Chondrocyte (in vitro differentiated cells): ENCODE measurements around the gene ANO9. TPM values are rescaled to one million over a fixed set of nuclear protein-coding genes. Genes with fewer than 3 reads are reported as not detected.
A peak's percentile ranks its signal among the peaks of the same experiment; 100 is the strongest.

Experiments used
- DNase-seq: peaks from one replicate; pipeline ENCODE4 v3.0.0; 2021; ENCODE audit warnings: mixed read lengths, low spot score
- H3K27ac Mint-ChIP-seq: one replicate; pipeline ENCODE4 v1.8.0; 2021; ENCODE audit warnings: mild to moderate bottlenecking, moderate library complexity, mixed read lengths; ENCODE audit not compliant: unreplicated experiment
- H3K27me3 Mint-ChIP-seq: 2 replicates; pipeline ENCODE4 v1.8.0; 2021; ENCODE audit warnings: low read depth, mixed read lengths
- H3K36me3 Mint-ChIP-seq: 2 replicates; pipeline ENCODE4 v1.8.0; 2021; ENCODE audit warnings: low read depth, mixed read lengths
- H3K4me1 Mint-ChIP-seq: 2 replicates; pipeline ENCODE4 v1.8.0; 2021; ENCODE audit warnings: low read depth, mild to moderate bottlenecking, mixed read lengths
- H3K4me3 Mint-ChIP-seq: one replicate; pipeline ENCODE4 v1.8.0; 2021; ENCODE audit warnings: mild to moderate bottlenecking, moderate library complexity, mixed read lengths; ENCODE audit not compliant: unreplicated experiment
- H3K9me3 Mint-ChIP-seq: 2 replicates; pipeline ENCODE4 v1.8.0; 2021; ENCODE audit warnings: low read depth, mixed read lengths
- total RNA-seq: library from RNA; stranded (reverse); gene quantifications from 3 replicates; pipeline ENCODE4 v1.2.1, GENCODE V29; 2021
- TF ChIP-seq, protein P1 (sequence below): fragments of 200-600 bp; sonication (generic); IDR thresholded peaks from 2 replicates; pipeline ENCODE4 v1.5.0; 2021; ENCODE audit warnings: antibody characterized with exemption, mild to moderate bottlenecking, moderate library complexity

ANO9 gene
- total RNA-seq, 1 donor from 2014 or later: not detected

DNA sequence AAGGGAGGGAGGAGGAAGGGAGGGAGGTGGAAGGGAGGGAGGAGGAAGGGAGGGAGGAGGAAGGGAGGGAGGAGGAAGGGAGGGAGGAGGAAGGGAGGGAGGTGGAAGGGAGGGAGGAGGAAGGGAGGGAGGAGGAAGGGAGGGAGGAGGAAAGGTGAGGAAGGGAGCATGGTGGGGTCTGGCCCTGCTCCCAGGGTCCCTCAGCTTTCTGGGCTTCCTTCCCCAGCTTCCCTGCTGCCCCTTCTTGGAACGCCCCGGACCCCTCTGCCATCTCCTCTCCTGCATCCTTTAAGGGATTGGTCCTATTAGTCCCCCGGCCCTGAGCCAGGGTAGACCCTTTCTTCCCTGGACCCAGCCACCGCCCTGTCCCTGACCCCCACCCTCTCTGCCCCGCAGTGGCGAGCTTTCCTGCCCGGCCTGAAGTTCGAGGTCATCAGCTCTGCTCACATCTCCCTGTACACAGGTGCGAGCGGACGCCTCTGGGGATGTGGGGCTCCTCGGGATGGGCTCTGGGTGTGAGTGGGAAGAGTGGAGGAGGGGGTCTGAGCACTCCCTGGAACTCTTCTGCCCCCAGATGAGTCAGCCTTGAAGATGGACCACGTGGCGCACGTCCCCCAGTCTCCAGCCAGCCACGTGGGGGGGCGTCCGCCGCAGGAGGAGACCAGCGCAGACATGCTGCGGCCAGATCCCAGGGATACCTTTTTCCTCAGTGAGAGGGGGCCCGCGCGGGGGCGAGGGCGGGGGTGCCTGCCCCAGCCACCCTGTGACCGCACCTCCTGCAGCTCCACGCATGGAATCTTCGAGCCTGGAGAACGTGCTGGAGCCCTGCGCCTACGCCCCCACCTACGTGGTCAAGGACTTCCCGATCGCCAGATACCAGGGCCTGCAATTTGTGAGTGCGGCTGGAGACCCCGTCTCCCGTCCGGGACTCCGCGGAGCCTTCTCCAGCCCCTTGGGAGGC is 66.5 kb downstream of the ANO9 start:
- H3K4me1 Mint-ChIP-seq: peaks cover 7% of the 10 kb centered on the region
- H3K9me3 Mint-ChIP-seq: no peaks in the 10 kb centered on the region
- no peak overlapping the region for H3K27ac Mint-ChIP-seq
- DNase-seq: no peak
- peaks cover 6% of the 10 kb centered on the region for H3K36me3 Mint-ChIP-seq
- H3K4me3 Mint-ChIP-seq: no peak overlapping the region
- TF ChIP-seq, protein P1, sequence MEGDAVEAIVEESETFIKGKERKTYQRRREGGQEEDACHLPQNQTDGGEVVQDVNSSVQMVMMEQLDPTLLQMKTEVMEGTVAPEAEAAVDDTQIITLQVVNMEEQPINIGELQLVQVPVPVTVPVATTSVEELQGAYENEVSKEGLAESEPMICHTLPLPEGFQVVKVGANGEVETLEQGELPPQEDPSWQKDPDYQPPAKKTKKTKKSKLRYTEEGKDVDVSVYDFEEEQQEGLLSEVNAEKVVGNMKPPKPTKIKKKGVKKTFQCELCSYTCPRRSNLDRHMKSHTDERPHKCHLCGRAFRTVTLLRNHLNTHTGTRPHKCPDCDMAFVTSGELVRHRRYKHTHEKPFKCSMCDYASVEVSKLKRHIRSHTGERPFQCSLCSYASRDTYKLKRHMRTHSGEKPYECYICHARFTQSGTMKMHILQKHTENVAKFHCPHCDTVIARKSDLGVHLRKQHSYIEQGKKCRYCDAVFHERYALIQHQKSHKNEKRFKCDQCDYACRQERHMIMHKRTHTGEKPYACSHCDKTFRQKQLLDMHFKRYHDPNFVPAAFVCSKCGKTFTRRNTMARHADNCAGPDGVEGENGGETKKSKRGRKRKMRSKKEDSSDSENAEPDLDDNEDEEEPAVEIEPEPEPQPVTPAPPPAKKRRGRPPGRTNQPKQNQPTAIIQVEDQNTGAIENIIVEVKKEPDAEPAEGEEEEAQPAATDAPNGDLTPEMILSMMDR: no peak
- H3K27me3 Mint-ChIP-seq: no peaks in the 10 kb centered on the region

DNA sequence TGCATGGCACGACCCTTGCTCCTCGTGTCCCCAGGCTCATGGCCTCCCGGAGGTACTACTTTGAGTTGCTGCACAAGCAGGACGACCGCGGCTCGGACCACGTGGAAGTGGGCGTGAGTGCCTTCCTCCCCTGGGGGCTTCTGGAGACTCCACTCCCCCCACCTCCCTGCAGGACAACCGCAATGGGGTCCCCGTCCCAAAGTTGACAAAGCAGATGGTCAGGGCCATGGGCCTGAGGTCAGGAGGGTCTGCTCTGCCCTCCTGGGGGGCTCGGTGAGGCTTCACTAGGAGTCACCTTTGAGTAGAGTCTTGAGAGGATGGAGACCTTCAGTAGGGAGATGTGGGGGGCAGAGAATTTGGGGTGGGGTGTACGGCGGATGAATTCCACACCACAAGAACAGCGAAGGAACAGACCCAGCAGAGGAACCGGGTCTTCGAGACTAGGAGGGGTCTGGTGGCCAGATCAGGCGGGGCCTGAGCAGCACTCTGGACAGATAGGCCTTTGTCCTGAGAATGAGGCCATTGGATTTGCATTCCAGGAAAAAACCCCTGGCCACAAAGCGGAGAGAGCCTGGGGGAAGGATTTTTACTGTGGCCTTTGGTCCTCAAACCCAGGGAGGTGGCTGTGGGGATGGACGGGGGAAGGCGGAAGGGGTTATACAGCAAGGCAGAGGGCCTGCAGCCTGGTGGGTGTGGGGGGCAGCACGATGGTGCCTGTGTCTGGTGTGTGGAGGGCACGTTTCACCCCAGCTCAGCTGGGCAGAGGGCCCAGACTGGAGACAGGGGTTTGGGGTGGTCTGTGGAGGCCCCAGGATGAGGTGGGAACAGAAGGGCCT is 67.9 kb downstream of the ANO9 start:
- no peak overlapping the region for H3K27ac Mint-ChIP-seq

DNA sequence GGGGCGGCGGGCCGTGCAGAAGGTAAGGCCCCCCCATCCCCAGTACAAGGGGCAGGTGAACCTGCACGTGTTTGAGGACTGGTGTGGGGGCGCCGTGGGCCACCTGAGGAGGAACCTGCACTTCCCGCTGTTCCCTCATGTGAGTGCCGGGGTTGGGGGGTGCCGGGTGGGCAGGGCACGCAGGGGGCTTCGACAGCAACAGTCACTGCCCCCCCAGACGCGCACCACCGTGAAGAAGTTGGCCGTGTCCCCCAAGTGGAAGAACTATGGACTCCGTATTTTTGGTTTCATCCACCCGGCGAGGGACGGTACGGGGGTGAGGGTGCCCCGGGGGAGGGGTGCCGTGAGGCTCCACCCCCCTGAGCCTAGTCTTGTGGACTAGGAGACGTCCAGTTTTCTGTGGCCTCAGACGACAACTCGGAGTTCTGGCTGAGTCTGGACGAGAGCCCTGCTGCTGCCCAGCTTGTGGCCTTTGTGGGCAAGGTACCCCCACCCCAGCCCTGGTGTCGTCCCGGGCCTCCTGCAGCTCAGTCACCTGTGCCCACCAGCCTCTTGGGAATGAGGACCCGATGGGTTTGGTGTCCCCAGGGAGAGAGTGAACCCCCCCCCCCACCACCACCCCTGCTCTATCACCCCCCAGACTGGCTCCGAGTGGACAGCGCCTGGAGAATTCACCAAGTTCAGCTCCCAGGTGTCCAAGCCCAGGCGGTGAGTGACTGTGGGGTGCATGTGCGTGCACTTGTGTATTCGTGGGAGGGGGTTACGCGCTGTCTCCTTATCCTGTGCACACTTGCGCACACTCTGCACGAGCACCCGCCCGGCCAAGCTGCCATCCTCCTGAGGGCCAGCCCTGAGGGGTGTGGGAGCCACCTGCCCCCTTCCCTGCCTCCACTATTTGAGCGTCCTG is 68.7 kb downstream of the ANO9 start:
- H3K4me1 Mint-ChIP-seq: peaks cover 17% of the 10 kb centered on the region
- peak; percentile 91 for DNase-seq
- H3K36me3 Mint-ChIP-seq: peaks cover 5% of the 10 kb centered on the region
- no peaks in the 10 kb centered on the region for H3K9me3 Mint-ChIP-seq
- H3K4me3 Mint-ChIP-seq: no peak overlapping the region
- no peaks in the 10 kb centered on the region for H3K27me3 Mint-ChIP-seq
- TF ChIP-seq, protein P1: no peak
- no peak overlapping the region for H3K27ac Mint-ChIP-seq

More for the DNA sequence above, 67.9 kb downstream of the ANO9 start:
- peak; percentile 82 for DNase-seq
- Mint-ChIP-seq H3K9me3 (no peaks in the 10 kb centered on the region), H3K4me3 (no peak overlapping the region), H3K36me3 (peaks cover 6% of the 10 kb centered on the region), H3K4me1 (peaks cover 11% of the 10 kb centered on the region), H3K27me3 (no peaks in the 10 kb centered on the region)
- TF ChIP-seq, protein P1: no peak

DNA sequence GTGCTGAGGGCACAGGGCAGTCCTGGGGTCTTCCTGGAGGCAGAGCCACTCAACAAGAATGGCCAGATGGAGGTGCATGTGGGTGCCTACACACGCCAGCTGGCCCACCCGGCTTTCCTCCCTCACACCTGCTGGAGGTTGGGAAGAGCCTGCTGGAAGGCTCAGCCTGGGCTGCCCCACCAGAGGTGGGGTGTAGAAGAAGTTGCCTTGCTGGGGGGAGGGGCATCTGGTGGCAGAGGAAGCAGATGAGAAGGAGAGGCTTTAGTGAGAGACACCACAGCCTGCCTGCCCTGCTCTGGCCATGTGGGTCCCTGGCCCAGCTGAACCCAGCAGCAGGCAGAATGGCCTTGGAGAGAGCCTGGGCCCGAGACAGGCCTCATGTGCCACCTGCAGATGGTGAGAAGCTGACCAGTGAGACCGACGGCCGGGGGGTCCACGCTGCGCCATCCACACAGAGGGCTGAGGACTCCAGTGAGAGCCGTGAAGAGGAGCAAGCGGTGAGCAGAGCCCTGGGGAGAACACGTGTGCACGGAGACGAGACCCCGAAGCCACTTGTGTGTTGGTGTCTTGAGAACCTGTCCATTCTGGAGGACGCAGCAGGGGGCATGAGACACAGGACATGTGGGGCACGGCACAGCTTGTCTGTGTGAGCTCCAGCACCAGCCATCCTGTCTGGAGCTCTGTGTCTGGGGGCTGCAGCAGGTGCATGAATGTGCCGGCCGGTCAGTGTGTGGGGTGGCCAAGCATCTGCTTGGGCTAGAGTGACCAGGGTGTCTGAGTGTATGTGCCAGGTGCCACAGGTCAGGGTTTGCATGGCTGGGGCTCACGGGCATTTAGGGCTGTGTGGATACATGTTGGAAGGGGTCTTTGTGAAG is 69.9 kb downstream of the ANO9 start:
- no peak overlapping the region for H3K27ac Mint-ChIP-seq
- H3K4me3 Mint-ChIP-seq: no peak overlapping the region
- peaks cover 20% of the 10 kb centered on the region for H3K4me1 Mint-ChIP-seq
- no peaks in the 10 kb centered on the region for H3K9me3 Mint-ChIP-seq
- no peaks in the 10 kb centered on the region for H3K36me3 Mint-ChIP-seq
- DNase-seq: peak; percentile 82
- TF ChIP-seq, protein P1: no peak
- peaks cover 4% of the 10 kb centered on the region for H3K27me3 Mint-ChIP-seq
